ENCODE results near the gene PRXL2A.
"Not testable (repeated sequence)": the region's sequence is repeated elsewhere in the genome, so short reads cannot be mapped to it uniquely, and the experiment has no call there.

The PRXL2A gene

DNA sequence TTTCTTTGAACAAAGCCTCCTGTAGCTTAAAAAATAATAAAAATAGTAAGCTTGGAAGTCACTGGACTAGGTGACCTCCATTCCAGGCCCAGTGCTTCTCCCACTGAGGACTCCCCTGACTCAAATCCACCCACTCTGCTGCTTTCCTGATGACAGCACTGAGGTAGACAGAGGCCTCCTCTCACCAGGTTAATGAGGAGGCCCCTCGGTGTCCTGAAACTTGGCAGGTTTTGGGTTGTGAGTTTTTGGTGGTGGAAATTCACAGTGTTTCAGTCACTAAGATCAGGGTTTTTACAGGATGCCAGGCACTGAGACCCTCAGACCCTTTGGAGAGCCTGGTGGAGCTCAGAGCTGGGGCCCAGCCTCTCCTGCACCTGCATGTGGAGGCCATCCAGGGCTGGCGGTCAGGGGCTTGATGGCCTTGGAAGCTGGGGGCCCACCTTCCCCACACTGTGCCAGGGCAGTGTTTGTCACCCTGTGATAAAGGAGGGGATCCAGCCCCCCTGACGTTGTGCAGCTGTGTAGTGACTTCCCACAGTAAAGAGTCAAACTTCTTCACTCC is 64.8 kb downstream of the PRXL2A start:
- H3K27me3 ChIP-seq (ENCODE audit: low read depth, low read length), result no peaks in the 10 kb centered on the region
- H3K4me1 ChIP-seq (ENCODE audit: control insufficient read depth in 1 of 2, insufficient read depth in 2 of 2, low read length in 2 of 2), result peaks cover 21 to 33% of the 10 kb centered on the region in 2 donors
- no peak overlapping the region for H3K4me3 ChIP-seq (ENCODE audit: low read depth in 1 of 2, low read length in 2 of 2)
- no peaks in the 10 kb centered on the region for H3K9me3 ChIP-seq (ENCODE audit: control insufficient read depth in 1 of 2, low read length in 2 of 2)
- H3K36me3 ChIP-seq (ENCODE audit: control insufficient read depth in 1 of 2, insufficient read depth in 2 of 2, low read length in 2 of 2), result peaks cover 3 to 13% of the 10 kb centered on the region in 2 donors
- H3K27ac ChIP-seq (ENCODE audit: low read length), result no peak overlapping the region

DNA sequence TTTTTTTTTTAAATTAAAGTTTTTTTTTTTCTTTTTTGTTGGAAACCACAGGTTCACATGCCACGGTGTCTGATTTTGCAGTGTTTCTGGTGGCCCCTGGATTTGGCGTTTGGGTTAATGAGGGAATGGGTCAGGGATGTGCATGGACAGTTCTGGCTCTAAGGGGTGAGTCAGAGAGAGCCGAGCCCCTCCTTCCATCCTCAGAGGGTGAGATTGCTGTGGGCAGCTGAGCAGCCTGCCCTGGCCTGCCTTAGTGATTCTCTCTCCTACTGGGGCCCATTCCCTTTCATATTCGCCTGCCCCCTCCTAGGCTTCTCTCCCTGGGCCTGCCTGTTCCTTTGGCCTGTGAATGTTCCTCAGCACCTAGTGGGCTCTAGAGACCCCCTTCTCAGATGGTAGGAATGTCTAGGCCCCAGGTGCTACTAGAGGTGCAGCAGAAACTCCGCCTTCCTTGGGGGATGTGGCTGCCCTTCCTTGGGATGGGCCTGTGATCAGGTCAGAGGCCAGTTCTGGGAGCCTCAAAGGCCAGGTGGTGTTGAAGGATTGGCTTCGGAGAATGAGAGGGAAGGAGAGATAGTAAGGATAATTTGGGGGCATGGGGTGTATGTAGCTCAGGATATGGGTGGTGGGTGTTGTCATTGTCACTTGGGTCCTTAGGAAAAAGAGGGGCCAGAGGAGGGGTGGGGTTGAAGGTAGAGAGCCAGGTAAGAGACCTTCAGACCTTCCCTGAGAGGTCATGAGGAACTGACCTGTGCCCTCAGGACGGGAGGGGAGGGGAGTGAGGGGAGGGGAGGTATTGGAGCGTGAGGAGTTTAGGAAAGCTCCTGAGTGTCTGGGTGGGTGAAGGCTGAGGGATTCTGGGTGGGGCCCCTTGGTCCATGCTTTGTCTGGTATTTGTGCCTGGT is 65.6 kb downstream of the PRXL2A start:
- Histone ChIP-seq H3K4me3 (ENCODE audit: low read depth in 1 of 2, low read length in 2 of 2) (no peak overlapping the region), H3K27me3 (ENCODE audit: low read depth, low read length) (no peaks in the 10 kb centered on the region), H3K4me1 (ENCODE audit: control insufficient read depth in 1 of 2, insufficient read depth in 2 of 2, low read length in 2 of 2) (peaks cover 17 to 25% of the 10 kb centered on the region in 2 donors), H3K27ac (ENCODE audit: low read length) (peak overlapping the region; percentile 22), H3K9me3 (ENCODE audit: control insufficient read depth in 1 of 2, low read length in 2 of 2) (no peaks in the 10 kb centered on the region), H3K36me3 (ENCODE audit: control insufficient read depth in 1 of 2, insufficient read depth in 2 of 2, low read length in 2 of 2) (peaks cover 3 to 13% of the 10 kb centered on the region in 2 donors)

DNA sequence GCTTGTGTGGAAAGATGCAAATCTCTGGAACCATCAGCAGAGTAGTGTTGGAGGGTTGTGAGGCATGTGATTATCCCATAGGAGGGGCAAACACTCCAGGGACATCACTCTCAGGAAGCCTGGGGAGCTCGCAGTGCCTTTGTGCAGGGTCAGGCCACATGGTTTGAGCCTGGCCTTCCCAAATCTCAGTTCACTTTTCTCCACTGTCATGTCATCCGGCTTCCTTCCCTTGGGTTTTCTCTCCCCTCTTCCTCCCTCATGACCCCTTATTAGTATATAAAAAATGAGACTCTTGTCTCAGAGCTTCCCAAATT is 66.2 kb downstream of the PRXL2A start:
- Histone ChIP-seq H3K4me3 (ENCODE audit: low read depth in 1 of 2, low read length in 2 of 2) (no peak overlapping the region), H3K9me3 (ENCODE audit: control insufficient read depth in 1 of 2, low read length in 2 of 2) (no peaks in the 10 kb centered on the region), H3K27me3 (ENCODE audit: low read depth, low read length) (no peaks in the 10 kb centered on the region), H3K4me1 (ENCODE audit: control insufficient read depth in 1 of 2, insufficient read depth in 2 of 2, low read length in 2 of 2) (peaks cover 14 to 23% of the 10 kb centered on the region in 2 donors), H3K36me3 (ENCODE audit: control insufficient read depth in 1 of 2, insufficient read depth in 2 of 2, low read length in 2 of 2) (peaks cover 3 to 13% of the 10 kb centered on the region in 2 donors), H3K27ac (ENCODE audit: low read length) (no peak overlapping the region)

DNA sequence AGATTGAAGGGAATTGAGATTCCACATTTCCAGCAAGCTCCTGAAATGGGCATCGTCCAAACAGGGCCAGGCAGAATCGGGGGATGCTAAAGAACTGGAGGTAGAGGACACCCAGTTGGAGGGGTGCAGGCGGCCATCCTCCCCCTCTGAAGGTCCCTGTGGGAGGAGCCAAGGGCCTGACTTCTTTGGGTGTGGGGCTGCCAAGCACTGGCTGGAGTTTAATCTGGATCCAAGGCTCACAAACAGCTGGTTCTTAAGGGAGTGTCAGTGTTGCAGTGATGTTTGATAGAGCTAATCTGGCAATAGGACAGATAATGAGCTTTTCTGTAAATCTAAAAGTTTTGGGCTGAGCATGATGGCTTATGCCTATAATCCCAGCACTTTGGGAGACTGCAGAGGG is 66.6 kb downstream of the PRXL2A start:
- no peaks in the 10 kb centered on the region for H3K27me3 ChIP-seq (ENCODE audit: low read depth, low read length)
- no peak overlapping the region for H3K4me3 ChIP-seq (ENCODE audit: low read depth in 1 of 2, low read length in 2 of 2)
- no peak overlapping the region for H3K27ac ChIP-seq (ENCODE audit: low read length)
- H3K36me3 ChIP-seq (ENCODE audit: control insufficient read depth in 1 of 2, insufficient read depth in 2 of 2, low read length in 2 of 2), result peaks cover 3 to 13% of the 10 kb centered on the region in 2 donors
- H3K9me3 ChIP-seq (ENCODE audit: control insufficient read depth in 1 of 2, low read length in 2 of 2), result no peaks in the 10 kb centered on the region
- peaks cover 14 to 23% of the 10 kb centered on the region in 2 donors for H3K4me1 ChIP-seq (ENCODE audit: control insufficient read depth in 1 of 2, insufficient read depth in 2 of 2, low read length in 2 of 2)

DNA sequence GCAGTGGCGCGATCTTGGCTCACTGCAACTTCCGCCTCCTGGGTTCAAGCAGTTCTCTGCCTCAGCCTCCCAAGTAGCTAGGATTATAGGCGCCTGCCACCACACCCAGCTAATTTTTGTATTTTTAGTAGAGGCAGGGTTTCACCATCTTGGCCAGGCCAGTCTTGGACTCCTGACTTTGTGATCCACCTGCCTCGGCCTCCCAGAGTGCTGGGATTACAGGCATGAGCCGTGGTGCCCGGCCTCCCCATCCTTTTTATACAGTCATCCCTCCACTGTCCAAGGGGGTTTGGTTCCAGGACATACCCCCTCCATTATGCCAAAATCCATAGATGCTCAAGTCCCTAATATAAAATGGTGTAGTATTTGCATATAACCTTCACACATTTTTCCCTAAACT is 67.3 kb downstream of the PRXL2A start:
- H3K27ac ChIP-seq (ENCODE audit: low read length); H3K9me3 ChIP-seq (ENCODE audit: control insufficient read depth in 1 of 2, low read length in 2 of 2); H3K4me3 ChIP-seq (ENCODE audit: low read depth in 1 of 2, low read length in 2 of 2); H3K27me3 ChIP-seq (ENCODE audit: low read depth, low read length): not testable (repeated sequence)
- Histone ChIP-seq H3K4me1 (ENCODE audit: control insufficient read depth in 1 of 2, insufficient read depth in 2 of 2, low read length in 2 of 2) (peaks cover 14 to 23% of the 10 kb centered on the region in 2 donors), H3K36me3 (ENCODE audit: control insufficient read depth in 1 of 2, insufficient read depth in 2 of 2, low read length in 2 of 2) (peaks cover under 1 to 13% of the 10 kb centered on the region in 2 donors)

DNA sequence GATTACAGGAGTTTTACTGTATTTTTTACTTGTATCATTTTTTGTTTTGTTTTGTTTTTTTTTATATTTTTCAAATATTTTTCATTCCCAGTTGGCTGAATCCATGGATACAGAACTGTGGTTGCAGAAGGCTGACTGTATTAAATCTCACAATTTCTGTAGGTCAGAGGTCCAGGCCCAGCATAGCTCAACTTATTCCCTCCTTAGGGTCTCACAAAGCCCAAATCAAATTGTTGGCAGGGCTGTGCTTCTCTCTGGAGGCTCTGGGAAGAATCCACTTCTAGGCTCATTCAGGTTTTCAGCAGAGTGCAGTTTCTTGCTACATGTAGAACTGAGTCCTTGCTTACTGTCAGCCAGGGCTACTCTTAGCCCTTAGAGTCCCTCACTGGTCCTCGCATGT is 68.3 kb downstream of the PRXL2A start:
- no peaks in the 10 kb centered on the region for H3K9me3 ChIP-seq (ENCODE audit: control insufficient read depth in 1 of 2, low read length in 2 of 2)
- H3K4me1 ChIP-seq (ENCODE audit: control insufficient read depth in 1 of 2, insufficient read depth in 2 of 2, low read length in 2 of 2), result peaks cover 6 to 23% of the 10 kb centered on the region in 2 donors
- H3K36me3 ChIP-seq (ENCODE audit: control insufficient read depth in 1 of 2, insufficient read depth in 2 of 2, low read length in 2 of 2), result peaks cover 0 to 13% of the 10 kb centered on the region in 2 donors
- no peak overlapping the region for H3K27ac ChIP-seq (ENCODE audit: low read length)
- no peaks in the 10 kb centered on the region for H3K27me3 ChIP-seq (ENCODE audit: low read depth, low read length)
- H3K4me3 ChIP-seq (ENCODE audit: low read depth in 1 of 2, low read length in 2 of 2), result no peak overlapping the region

DNA sequence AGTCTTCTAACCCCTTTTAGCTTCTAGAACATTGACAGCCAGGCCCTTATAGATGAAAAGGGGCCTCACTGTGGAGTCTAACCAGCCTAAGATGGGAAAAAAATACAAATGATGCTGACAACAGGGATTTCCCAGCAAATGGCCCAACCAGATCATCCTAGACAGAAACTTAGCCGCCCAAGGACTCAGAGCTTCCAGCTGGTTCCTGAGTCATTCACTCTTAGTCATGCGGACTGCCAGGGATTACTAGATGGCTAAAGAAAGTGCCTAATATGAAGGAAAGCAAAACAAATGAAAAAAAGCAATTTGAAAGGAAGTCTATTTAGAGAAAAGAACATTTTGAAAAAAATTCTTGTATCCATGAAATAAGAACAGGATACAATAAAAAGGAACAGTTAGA is 69.5 kb downstream of the PRXL2A start:
- H3K4me1 ChIP-seq (ENCODE audit: control insufficient read depth in 1 of 2, insufficient read depth in 2 of 2, low read length in 2 of 2), result peaks cover 6 to 16% of the 10 kb centered on the region in 2 donors
- H3K27ac ChIP-seq (ENCODE audit: low read length), result no peak overlapping the region
- H3K27me3 ChIP-seq (ENCODE audit: low read depth, low read length), result no peaks in the 10 kb centered on the region
- no peaks in the 10 kb centered on the region for H3K9me3 ChIP-seq (ENCODE audit: control insufficient read depth in 1 of 2, low read length in 2 of 2)
- no peak overlapping the region for H3K4me3 ChIP-seq (ENCODE audit: low read depth in 1 of 2, low read length in 2 of 2)
- H3K36me3 ChIP-seq (ENCODE audit: control insufficient read depth in 1 of 2, insufficient read depth in 2 of 2, low read length in 2 of 2), result peaks cover 0 to 8% of the 10 kb centered on the region in 2 donors

DNA sequence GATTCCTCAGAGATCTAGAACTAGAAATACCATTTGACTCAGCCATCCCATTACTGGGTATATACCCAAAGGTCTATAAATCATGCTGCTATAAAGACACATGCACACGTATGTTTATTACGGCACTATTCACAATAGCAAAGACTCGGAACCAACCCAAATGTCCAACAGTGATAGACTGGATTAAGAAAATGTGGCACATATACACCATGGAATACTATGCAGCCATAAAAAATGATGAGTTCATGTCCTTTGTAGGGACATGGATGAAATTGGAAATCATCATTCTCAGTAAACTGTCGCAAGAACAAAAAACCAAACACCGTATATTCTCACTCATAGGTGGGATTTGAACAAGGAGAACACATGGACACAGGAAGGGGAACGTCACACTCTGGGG is 72.0 kb downstream of the PRXL2A start:
- not testable (repeated sequence) for H3K4me3 ChIP-seq (ENCODE audit: low read depth in 1 of 2, low read length in 2 of 2); H3K4me1 ChIP-seq (ENCODE audit: control insufficient read depth in 1 of 2, insufficient read depth in 2 of 2, low read length in 2 of 2); H3K36me3 ChIP-seq (ENCODE audit: control insufficient read depth in 1 of 2, insufficient read depth in 2 of 2, low read length in 2 of 2); H3K9me3 ChIP-seq (ENCODE audit: control insufficient read depth in 1 of 2, low read length in 2 of 2); H3K27me3 ChIP-seq (ENCODE audit: low read depth, low read length); H3K27ac ChIP-seq (ENCODE audit: low read length)

DNA sequence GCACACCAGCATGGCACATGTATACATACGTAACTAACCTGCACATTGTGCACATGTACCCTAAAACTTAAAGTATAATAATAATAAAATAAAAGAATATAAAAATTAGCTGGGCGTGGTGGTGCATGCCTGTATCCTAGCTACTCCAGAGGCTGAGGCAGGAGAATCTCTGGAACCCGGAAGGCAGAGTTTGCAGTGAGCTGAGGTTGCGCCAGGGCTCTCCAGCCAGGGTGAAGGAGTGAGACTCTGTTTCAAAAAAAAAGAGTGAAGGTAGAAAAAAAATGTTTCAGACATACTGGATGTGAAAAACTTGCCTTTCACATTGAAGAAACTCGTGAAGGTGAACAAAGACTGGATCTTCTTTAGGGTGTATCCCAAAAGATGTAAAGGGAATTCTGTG is 72.5 kb downstream of the PRXL2A start:
- H3K9me3 ChIP-seq (ENCODE audit: control insufficient read depth in 1 of 2, low read length in 2 of 2), result no peaks in the 10 kb centered on the region
- peaks cover 0 to 8% of the 10 kb centered on the region in 2 donors for H3K36me3 ChIP-seq (ENCODE audit: control insufficient read depth in 1 of 2, insufficient read depth in 2 of 2, low read length in 2 of 2)
- H3K4me1 ChIP-seq (ENCODE audit: control insufficient read depth in 1 of 2, insufficient read depth in 2 of 2, low read length in 2 of 2), result peaks cover 10% of the 10 kb centered on the region in 2 donors
- H3K27ac ChIP-seq (ENCODE audit: low read length), result no peak overlapping the region
- no peak overlapping the region for H3K4me3 ChIP-seq (ENCODE audit: low read depth in 1 of 2, low read length in 2 of 2)
- H3K27me3 ChIP-seq (ENCODE audit: low read depth, low read length), result no peaks in the 10 kb centered on the region

DNA sequence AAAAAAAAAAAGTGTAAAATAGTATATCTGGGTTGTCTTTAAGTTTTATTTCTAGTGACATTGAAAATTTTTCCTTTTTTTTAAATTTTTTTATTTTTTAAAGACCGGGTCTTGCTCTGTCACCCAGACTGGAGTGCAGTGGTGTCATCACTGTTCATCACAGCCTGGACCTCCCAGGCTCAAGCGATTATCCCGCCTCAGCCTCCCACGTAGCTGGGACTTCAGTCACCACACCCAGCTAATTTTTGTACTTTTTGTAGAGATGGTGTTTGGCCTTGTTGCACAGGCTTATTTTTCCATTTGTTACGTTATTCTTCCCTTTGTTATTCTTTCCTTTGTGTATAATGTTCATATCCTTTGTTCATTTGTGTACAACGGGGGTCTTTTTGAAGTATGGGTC is 75.9 kb downstream of the PRXL2A start:
- H3K36me3 ChIP-seq (ENCODE audit: control insufficient read depth in 1 of 2, insufficient read depth in 2 of 2, low read length in 2 of 2), result peaks cover 0 to 4% of the 10 kb centered on the region in 2 donors
- no peaks in the 10 kb centered on the region for H3K9me3 ChIP-seq (ENCODE audit: control insufficient read depth in 1 of 2, low read length in 2 of 2)
- no peak overlapping the region for H3K27ac ChIP-seq (ENCODE audit: low read length)
- peaks cover 20 to 30% of the 10 kb centered on the region in 2 donors for H3K4me1 ChIP-seq (ENCODE audit: control insufficient read depth in 1 of 2, insufficient read depth in 2 of 2, low read length in 2 of 2)
- H3K4me3 ChIP-seq (ENCODE audit: low read depth in 1 of 2, low read length in 2 of 2), result no peak overlapping the region
- no peaks in the 10 kb centered on the region for H3K27me3 ChIP-seq (ENCODE audit: low read depth, low read length)

DNA sequence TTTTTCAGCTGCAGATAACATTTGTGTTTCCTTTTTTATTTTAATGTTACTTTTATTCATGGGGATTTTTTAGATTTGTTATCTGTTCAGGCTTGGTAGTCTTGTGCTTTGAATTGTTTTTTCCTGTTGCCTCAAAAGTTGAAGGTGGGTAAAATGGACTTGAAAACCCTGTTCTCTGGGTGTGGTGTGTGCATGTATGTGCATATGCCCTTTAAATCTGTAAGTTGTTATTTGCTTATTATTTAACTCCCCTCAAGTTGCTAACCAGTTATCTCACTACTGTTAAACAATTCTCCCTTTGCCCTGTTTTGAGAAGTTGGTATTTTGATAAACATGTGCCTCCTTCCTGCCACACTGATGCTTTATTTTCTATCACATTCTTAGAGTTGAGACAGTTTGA is 76.3 kb downstream of the PRXL2A start:
- Histone ChIP-seq H3K4me3 (ENCODE audit: low read depth in 1 of 2, low read length in 2 of 2) (no peak overlapping the region), H3K4me1 (ENCODE audit: control insufficient read depth in 1 of 2, insufficient read depth in 2 of 2, low read length in 2 of 2) (peaks cover 20 to 30% of the 10 kb centered on the region in 2 donors), H3K27me3 (ENCODE audit: low read depth, low read length) (no peaks in the 10 kb centered on the region), H3K36me3 (ENCODE audit: control insufficient read depth in 1 of 2, insufficient read depth in 2 of 2, low read length in 2 of 2) (peaks cover 0 to 8% of the 10 kb centered on the region in 2 donors), H3K9me3 (ENCODE audit: control insufficient read depth in 1 of 2, low read length in 2 of 2) (no peaks in the 10 kb centered on the region), H3K27ac (ENCODE audit: low read length) (no peak overlapping the region)

Measured in muscle layer of duodenum (tissue), 2 donors.